ENCODE results near the gene FCHSD2.

DNA sequence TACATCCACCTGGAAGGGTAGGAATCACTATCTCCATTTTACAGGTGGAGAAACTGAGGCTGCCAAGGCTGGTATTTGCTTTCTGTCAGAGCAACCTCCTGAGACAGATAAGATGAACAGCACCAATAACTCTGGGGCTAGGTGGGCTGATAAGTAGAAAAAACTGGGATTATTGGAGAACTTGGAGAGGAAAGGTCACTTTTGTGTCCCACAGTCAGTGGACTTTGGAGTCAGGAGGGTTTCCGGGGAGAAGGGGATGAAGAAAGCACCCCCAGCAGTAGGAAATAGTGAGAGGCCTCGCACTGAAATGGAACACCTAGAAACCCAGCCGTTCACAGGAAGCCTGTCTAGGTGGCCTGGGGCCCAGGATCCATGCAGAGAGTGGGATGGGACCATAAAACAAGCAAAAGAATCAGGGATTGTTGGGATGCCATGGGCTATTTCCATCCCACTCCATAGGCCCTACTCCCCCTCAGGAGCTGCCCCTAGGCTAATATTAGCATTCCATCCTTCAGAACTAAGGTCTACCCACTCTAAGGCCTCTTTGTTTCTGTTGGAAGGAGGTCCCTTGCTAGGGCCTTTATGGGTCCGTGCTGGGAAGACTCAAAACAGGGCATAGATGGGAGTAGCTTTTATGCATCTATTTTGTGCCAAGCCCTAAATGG is 31.0 kb upstream of the FCHSD2 start:
- TF ChIP-seq, protein P1, sequence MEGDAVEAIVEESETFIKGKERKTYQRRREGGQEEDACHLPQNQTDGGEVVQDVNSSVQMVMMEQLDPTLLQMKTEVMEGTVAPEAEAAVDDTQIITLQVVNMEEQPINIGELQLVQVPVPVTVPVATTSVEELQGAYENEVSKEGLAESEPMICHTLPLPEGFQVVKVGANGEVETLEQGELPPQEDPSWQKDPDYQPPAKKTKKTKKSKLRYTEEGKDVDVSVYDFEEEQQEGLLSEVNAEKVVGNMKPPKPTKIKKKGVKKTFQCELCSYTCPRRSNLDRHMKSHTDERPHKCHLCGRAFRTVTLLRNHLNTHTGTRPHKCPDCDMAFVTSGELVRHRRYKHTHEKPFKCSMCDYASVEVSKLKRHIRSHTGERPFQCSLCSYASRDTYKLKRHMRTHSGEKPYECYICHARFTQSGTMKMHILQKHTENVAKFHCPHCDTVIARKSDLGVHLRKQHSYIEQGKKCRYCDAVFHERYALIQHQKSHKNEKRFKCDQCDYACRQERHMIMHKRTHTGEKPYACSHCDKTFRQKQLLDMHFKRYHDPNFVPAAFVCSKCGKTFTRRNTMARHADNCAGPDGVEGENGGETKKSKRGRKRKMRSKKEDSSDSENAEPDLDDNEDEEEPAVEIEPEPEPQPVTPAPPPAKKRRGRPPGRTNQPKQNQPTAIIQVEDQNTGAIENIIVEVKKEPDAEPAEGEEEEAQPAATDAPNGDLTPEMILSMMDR (conservative IDR thresholded peaks at IDR 0.05; ENCODE audit: low read depth, low read length), result no peak
- TF ChIP-seq EZH2 (IDR thresholded peaks at IDR 0.05; ENCODE audit: low read length, unreplicated experiment), result no peak
